DND-41 (cell line): Measurements from ENCODE around the gene ZNF430.

Experiments
- CTCF ChIP-seq: IDR thresholded peaks from 2 replicates; pipeline ENCODE4 v1.5.1; 2012; ENCODE audit warnings: borderline replicate concordance, low read length, moderate library complexity, mild to moderate bottlenecking; ENCODE audit not compliant: poor library complexity, severe bottlenecking; ENCODE audit errors: extremely low read depth
- EZH2 ChIP-seq: IDR thresholded peaks from 3 replicates; pipeline ENCODE4 v1.6.1; 2012; ENCODE audit warnings: borderline replicate concordance, low read depth, mild to moderate bottlenecking, moderate library complexity, low read length, inconsistent platforms; ENCODE audit not compliant: severe bottlenecking

GRCh38 chr19:21087871-21088270 is 67.4 kb downstream of the ZNF430 start:
- TF ChIP-seq CTCF (no peak), EZH2 (no peak)
